ENCODE results near the gene SMARCAL1.

- no peak for TF ChIP-seq CTCF (conservative IDR thresholded peaks at IDR 0.05; ENCODE audit: low read depth in 2 of 2)
- no peak for TF ChIP-seq EZH2phosphoT487 (IDR thresholded peaks at IDR 0.05; ENCODE audit: unreplicated experiment)
- no peak for TF ChIP-seq POLR2AphosphoS5 (IDR thresholded peaks at IDR 0.05; ENCODE audit: low read depth)
- TF ChIP-seq EZH2 (IDR thresholded peaks at IDR 0.05; ENCODE audit: low read depth, unreplicated experiment): no peak
- TF ChIP-seq ZNF331 (CRISPR knock-in tag; IDR thresholded peaks at IDR 0.05; ENCODE audit: low read depth): no peak
- TF ChIP-seq JUNB (IDR thresholded peaks at IDR 0.05; ENCODE audit: unreplicated experiment): no peak
- TF ChIP-seq, protein P1, sequence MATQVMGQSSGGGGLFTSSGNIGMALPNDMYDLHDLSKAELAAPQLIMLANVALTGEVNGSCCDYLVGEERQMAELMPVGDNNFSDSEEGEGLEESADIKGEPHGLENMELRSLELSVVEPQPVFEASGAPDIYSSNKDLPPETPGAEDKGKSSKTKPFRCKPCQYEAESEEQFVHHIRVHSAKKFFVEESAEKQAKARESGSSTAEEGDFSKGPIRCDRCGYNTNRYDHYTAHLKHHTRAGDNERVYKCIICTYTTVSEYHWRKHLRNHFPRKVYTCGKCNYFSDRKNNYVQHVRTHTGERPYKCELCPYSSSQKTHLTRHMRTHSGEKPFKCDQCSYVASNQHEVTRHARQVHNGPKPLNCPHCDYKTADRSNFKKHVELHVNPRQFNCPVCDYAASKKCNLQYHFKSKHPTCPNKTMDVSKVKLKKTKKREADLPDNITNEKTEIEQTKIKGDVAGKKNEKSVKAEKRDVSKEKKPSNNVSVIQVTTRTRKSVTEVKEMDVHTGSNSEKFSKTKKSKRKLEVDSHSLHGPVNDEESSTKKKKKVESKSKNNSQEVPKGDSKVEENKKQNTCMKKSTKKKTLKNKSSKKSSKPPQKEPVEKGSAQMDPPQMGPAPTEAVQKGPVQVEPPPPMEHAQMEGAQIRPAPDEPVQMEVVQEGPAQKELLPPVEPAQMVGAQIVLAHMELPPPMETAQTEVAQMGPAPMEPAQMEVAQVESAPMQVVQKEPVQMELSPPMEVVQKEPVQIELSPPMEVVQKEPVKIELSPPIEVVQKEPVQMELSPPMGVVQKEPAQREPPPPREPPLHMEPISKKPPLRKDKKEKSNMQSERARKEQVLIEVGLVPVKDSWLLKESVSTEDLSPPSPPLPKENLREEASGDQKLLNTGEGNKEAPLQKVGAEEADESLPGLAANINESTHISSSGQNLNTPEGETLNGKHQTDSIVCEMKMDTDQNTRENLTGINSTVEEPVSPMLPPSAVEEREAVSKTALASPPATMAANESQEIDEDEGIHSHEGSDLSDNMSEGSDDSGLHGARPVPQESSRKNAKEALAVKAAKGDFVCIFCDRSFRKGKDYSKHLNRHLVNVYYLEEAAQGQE (IDR thresholded peaks at IDR 0.05; ENCODE audit: unreplicated experiment): no peak
- TF ChIP-seq CREB1 (CRISPR knock-in tag; IDR thresholded peaks at IDR 0.05; ENCODE audit: low read depth): no peak
- TF ChIP-seq NANOG (IDR thresholded peaks at IDR 0.05; ENCODE audit: borderline replicate concordance): no peak
- TF ChIP-seq ZNF114 (CRISPR knock-in tag; IDR thresholded peaks at IDR 0.05): no peak
- TF ChIP-seq ETS1 (IDR thresholded peaks at IDR 0.05): no peak
- no peak for TF ChIP-seq STAT1 (IDR thresholded peaks at IDR 0.05; ENCODE audit: unreplicated experiment)
- no peak for TF ChIP-seq ZNF462 (CRISPR knock-in tag; IDR thresholded peaks at IDR 0.05)
Observed at GRCh38 chr2:216474925-216475670, 62.8 kb downstream of the SMARCAL1 start.

Data from GM23338 (cell line).